Smooth muscle cell (in vitro differentiated cells): ENCODE results near the gene PARP3. TPM values are rescaled to one million over a fixed set of nuclear protein-coding genes. Genes with fewer than 3 reads are reported as not detected.

Source experiments
- DNase-seq: peaks from one replicate; lab custom pipeline; 2025; ENCODE audit not compliant: unreplicated experiment; lab: John Stamatoyannopoulos, UW
- H2AFZ ChIP-seq: fragments of 200-600 bp; sonication (generic); 2 replicates; pipeline ENCODE4 v1.6.0; 2016; ENCODE audit warnings: antibody characterized with exemption, low read depth, mild to moderate bottlenecking
- H3F3A ChIP-seq: fragments of 200-600 bp; sonication (generic); 2 replicates; pipeline ENCODE4 v1.6.0; 2017; ENCODE audit warnings: antibody characterized with exemption, low read depth
- H3K27ac ChIP-seq: fragments of 200-600 bp; sonication (generic); 2 replicates; pipeline ENCODE4 v1.5.1; 2016; ENCODE audit warnings: low read depth, mild to moderate bottlenecking
- H3K27me3 ChIP-seq: fragments of 200-600 bp; sonication (generic); 2 replicates; pipeline ENCODE4 v1.6.1; 2016; ENCODE audit warnings: low read depth, mild to moderate bottlenecking
- H3K36me3 ChIP-seq: fragments of 200-600 bp; sonication (generic); 2 replicates; pipeline ENCODE4 v1.5.1; 2016; ENCODE audit warnings: low read depth
- H3K4me1 ChIP-seq: fragments of 200-600 bp; sonication (generic); 2 replicates; pipeline ENCODE4 v1.5.1; 2016; ENCODE audit warnings: low read depth
- H3K4me2 ChIP-seq: fragments of 200-600 bp; sonication (generic); 2 replicates; pipeline ENCODE4 v1.6.0; 2016; ENCODE audit warnings: mild to moderate bottlenecking
- H3K4me3 ChIP-seq: fragments of 200-600 bp; sonication (generic); 2 replicates; pipeline ENCODE4 v1.5.1; 2016; ENCODE audit warnings: mild to moderate bottlenecking
- H3K79me2 ChIP-seq: fragments of 200-600 bp; sonication (generic); 2 replicates; pipeline ENCODE4 v1.6.0; 2016; ENCODE audit warnings: low read depth, mild to moderate bottlenecking
- H3K9ac ChIP-seq: fragments of 200-600 bp; sonication (generic); 2 replicates; pipeline ENCODE4 v1.6.0; 2016; ENCODE audit warnings: low read depth
- H3K9me3 ChIP-seq: fragments of 200-600 bp; sonication (generic); replicated peaks from 2 replicates; pipeline ENCODE4 v1.5.1; 2016; ENCODE audit warnings: low read depth
- H4K20me1 ChIP-seq: fragments of 200-600 bp; sonication (generic); 2 replicates; pipeline ENCODE4 v1.6.0; 2016; ENCODE audit warnings: low read depth
- WGBS: methylation state at CpG from one replicate; pipeline ENCODE4 v1.1.7; 2016; ENCODE audit warnings: low lambda C conversion rate; 5-methylcytosine and 5-hydroxymethylcytosine counted together
- polyA plus RNA-seq: library from polyadenylated mRNA; unstranded; fragments of >200 nt; fragmentation: Nextera tagmentation; extraction: Ambion mirVana; gene quantifications from 2 replicates; pipeline ENCODE4 v1.2.1, GENCODE V29; 2016
- total RNA-seq: library from RNA; depleted of rRNA; stranded (reverse); fragments of >200 nt; gene quantifications from 2 replicates; pipeline ENCODE4 v1.2.3, GENCODE V29; 2014
- TF ChIP-seq, protein P1 (sequence below): fragments of 200-600 bp; sonication (generic); IDR thresholded peaks from 2 replicates; pipeline ENCODE4 v1.5.1; 2017; ENCODE audit warnings: borderline replicate concordance, mild to moderate bottlenecking, antibody characterized with exemption; ENCODE audit not compliant: insufficient read depth, poor library complexity, severe bottlenecking

PARP3 gene
- total and polyA plus RNA-seq, 2 experiments from 2014 or later: 7.2 to 10.5 TPM

DNA sequence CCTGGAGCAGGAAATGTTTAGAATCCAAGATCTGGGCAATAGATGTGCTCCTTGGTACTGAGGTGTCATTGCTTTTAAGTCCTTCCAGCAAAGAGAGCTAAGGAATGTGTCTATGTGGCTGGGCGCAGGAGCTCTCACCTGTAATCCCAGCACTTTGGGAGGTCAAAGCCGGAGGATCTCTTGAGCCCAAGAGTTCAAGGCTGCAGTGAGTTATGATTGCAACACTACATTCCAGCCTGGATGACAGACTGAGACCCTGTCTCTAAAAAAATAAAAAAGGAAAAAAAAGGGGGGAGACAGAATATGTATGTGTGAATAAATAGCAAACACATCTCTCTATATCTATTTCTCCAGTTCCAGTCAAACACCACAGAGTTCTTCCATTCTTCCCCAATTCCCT is 8.7 kb downstream of the PARP3 start:
- no peaks in the 10 kb centered on the region for H3K36me3 ChIP-seq
- WGBS: 90% methylated on average over 2 of the region's 2 CpGs
- no peak overlapping the region for H3K9ac ChIP-seq
- no peaks in the 10 kb centered on the region for H3K9me3 ChIP-seq
- DNase-seq: no peak
- no peak overlapping the region for H2AFZ ChIP-seq
- H3K4me2 ChIP-seq: no peak overlapping the region
- no peaks in the 10 kb centered on the region for H3F3A ChIP-seq
- H3K27me3 ChIP-seq: peaks cover 16% of the 10 kb centered on the region
- H3K79me2 ChIP-seq: no peaks in the 10 kb centered on the region
- TF ChIP-seq, protein P1, sequence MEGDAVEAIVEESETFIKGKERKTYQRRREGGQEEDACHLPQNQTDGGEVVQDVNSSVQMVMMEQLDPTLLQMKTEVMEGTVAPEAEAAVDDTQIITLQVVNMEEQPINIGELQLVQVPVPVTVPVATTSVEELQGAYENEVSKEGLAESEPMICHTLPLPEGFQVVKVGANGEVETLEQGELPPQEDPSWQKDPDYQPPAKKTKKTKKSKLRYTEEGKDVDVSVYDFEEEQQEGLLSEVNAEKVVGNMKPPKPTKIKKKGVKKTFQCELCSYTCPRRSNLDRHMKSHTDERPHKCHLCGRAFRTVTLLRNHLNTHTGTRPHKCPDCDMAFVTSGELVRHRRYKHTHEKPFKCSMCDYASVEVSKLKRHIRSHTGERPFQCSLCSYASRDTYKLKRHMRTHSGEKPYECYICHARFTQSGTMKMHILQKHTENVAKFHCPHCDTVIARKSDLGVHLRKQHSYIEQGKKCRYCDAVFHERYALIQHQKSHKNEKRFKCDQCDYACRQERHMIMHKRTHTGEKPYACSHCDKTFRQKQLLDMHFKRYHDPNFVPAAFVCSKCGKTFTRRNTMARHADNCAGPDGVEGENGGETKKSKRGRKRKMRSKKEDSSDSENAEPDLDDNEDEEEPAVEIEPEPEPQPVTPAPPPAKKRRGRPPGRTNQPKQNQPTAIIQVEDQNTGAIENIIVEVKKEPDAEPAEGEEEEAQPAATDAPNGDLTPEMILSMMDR: no peak
- H4K20me1 ChIP-seq: no peaks in the 10 kb centered on the region
- H3K4me3 ChIP-seq: no peak overlapping the region
- no peaks in the 10 kb centered on the region for H3K4me1 ChIP-seq
- H3K27ac ChIP-seq: no peak overlapping the region

DNA sequence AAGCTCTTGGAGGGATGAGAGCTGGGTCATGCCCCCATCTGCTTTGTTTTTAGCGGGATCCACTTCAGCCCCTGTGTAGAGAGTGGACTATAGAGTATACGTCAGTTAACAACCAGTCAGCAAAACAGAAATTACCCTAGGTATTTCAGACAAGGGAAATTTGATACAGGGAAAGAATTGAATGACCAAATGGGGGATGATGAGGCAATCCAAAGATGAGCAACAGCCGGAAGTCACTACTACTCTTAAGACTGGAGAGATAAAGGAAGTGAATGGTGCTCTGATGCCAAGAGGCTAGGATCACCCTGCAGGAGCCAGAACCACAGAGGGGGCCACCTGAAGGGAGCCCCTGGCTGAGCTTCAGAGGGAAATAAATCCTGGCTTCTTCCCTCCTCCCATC is 11.3 kb downstream of the PARP3 start:
- no peak for DNase-seq

DNA sequence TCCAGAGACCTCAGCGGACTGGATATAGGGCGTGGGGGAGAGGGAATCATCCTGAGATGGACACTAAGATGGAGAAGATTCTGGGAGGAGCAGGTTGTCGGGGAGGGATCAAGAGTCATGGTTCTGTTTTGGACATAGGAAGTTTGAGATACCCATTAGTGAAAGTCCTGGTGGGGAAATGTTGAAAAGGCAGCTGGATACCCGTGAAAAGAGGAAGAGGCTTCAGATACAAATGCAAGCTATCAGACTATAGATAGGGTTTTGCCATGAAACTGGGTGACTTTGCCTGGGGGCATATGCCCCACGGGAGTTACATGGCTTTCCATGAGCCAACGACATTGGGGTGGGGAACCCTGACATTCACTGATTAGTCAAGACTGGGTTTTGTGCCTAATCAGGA is 11.9 kb downstream of the PARP3 start:
- Histone ChIP-seq H3K27me3 (peaks cover 16% of the 10 kb centered on the region), H3K79me2 (no peaks in the 10 kb centered on the region), H3K36me3 (no peaks in the 10 kb centered on the region), H3K4me3 (no peak overlapping the region), H3K27ac (no peak overlapping the region), H3K4me1 (peaks cover 5% of the 10 kb centered on the region), H3K9me3 (no peaks in the 10 kb centered on the region), H2AFZ (no peak overlapping the region), H3K4me2 (no peak overlapping the region), H3F3A (no peaks in the 10 kb centered on the region), H4K20me1 (peaks cover 9% of the 10 kb centered on the region), H3K9ac (no peak overlapping the region)
- no peak for DNase-seq
- 85% methylated on average over 6 of the region's 6 CpGs for WGBS
- TF ChIP-seq, protein P1: no peak

More for the DNA sequence above, 11.3 kb downstream of the PARP3 start:
- Histone ChIP-seq H3K4me3 (no peak overlapping the region), H4K20me1 (peaks cover 9% of the 10 kb centered on the region), H3K9ac (no peak overlapping the region), H3K27ac (no peak overlapping the region), H3K4me2 (no peak overlapping the region), H3K27me3 (peaks cover 16% of the 10 kb centered on the region), H3F3A (no peaks in the 10 kb centered on the region), H3K4me1 (peaks cover 5% of the 10 kb centered on the region), H3K79me2 (no peaks in the 10 kb centered on the region), H2AFZ (no peak overlapping the region), H3K36me3 (no peaks in the 10 kb centered on the region), H3K9me3 (no peaks in the 10 kb centered on the region)
- TF ChIP-seq, protein P1: no peak
- 75% methylated on average over 3 of the region's 3 CpGs for WGBS

DNA sequence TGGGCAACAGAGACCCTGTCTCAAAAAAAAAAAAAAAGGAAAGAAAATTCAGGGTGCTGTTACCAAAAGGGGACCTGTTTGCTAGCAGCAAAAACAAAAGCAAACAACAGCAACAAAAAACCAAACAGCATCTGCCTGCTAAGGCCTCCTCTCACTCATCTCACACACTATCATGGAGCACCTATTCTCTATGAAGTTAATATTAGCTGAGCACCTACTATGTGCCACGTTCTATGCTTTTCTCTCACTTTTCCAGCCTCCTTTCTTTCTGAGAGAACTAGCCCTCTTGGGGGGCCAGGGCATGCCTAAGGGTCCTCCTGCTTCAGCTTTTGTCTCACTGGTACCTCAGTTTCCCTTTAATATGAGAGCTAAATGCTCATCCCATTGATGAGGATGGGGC is 12.6 kb downstream of the PARP3 start:
- no peaks in the 10 kb centered on the region for H3F3A ChIP-seq
- 83% methylated on average over 1 of the region's 1 CpG for WGBS
- DNase-seq: no peak
- H3K4me2 ChIP-seq: no peak overlapping the region
- no peaks in the 10 kb centered on the region for H3K9me3 ChIP-seq
- H3K27me3 ChIP-seq: peaks cover 16% of the 10 kb centered on the region
- no peak overlapping the region for H3K4me3 ChIP-seq
- H3K4me1 ChIP-seq: peaks cover 5% of the 10 kb centered on the region
- H4K20me1 ChIP-seq: peaks cover 9% of the 10 kb centered on the region
- no peak overlapping the region for H3K27ac ChIP-seq
- no peaks in the 10 kb centered on the region for H3K36me3 ChIP-seq
- no peak overlapping the region for H3K9ac ChIP-seq
- no peaks in the 10 kb centered on the region for H3K79me2 ChIP-seq
- TF ChIP-seq, protein P1: no peak
- no peak overlapping the region for H2AFZ ChIP-seq
